PFSK-1 (cell line): ENCODE measurements around the gene CARS2.

Experiments used
- POLR2AphosphoS5 ChIP-seq: IDR thresholded peaks from 2 replicates; pipeline ENCODE4 v1.6.1; 2012; ENCODE audit warnings: low read depth, mild to moderate bottlenecking, control low read depth, low read length, moderate library complexity
- TAF1 ChIP-seq: IDR thresholded peaks from 2 replicates; pipeline ENCODE4 v1.6.1; 2012; ENCODE audit warnings: low read length, control low read depth, borderline replicate concordance; ENCODE audit not compliant: insufficient read depth
- TF ChIP-seq, protein P1 (sequence below), 2 experiments: IDR thresholded peaks; 2 replicates each; pipeline versions ENCODE4 v1.6.1 to v1.8.0; 2011 to 2012; ENCODE audit warnings: low read depth in 2 of 2, low read length in 2 of 2, control low read depth in 1 of 2, inconsistent platforms in 1 of 2, mild to moderate bottlenecking in 1 of 2, moderate library complexity in 1 of 2; ENCODE audit not compliant: insufficient read depth in 1 of 2

DNA sequence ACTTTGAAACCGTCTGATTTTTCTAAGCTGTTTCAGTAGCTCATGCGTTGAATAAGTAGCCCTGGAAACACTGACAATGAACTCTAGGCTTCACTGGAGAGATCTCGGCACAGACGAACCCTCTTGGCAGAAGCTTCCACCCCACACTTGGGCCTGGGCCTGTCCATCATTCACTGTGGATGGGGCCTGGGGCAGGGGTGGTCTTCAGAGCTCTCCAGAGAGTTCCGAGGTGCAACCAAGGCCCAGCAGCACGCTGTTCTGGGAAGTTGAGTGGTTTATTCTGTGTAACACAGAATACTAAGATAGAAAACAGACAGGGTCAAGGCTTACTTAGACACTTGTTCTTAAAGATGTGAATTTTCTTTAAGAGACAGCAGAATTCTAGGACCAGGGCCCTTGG is 68.6 kb downstream of the CARS2 start:
- TF ChIP-seq TAF1: no peak
- TF ChIP-seq, protein P1, sequence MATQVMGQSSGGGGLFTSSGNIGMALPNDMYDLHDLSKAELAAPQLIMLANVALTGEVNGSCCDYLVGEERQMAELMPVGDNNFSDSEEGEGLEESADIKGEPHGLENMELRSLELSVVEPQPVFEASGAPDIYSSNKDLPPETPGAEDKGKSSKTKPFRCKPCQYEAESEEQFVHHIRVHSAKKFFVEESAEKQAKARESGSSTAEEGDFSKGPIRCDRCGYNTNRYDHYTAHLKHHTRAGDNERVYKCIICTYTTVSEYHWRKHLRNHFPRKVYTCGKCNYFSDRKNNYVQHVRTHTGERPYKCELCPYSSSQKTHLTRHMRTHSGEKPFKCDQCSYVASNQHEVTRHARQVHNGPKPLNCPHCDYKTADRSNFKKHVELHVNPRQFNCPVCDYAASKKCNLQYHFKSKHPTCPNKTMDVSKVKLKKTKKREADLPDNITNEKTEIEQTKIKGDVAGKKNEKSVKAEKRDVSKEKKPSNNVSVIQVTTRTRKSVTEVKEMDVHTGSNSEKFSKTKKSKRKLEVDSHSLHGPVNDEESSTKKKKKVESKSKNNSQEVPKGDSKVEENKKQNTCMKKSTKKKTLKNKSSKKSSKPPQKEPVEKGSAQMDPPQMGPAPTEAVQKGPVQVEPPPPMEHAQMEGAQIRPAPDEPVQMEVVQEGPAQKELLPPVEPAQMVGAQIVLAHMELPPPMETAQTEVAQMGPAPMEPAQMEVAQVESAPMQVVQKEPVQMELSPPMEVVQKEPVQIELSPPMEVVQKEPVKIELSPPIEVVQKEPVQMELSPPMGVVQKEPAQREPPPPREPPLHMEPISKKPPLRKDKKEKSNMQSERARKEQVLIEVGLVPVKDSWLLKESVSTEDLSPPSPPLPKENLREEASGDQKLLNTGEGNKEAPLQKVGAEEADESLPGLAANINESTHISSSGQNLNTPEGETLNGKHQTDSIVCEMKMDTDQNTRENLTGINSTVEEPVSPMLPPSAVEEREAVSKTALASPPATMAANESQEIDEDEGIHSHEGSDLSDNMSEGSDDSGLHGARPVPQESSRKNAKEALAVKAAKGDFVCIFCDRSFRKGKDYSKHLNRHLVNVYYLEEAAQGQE (IDR thresholded peaks at IDR 0.05; ENCODE audit: insufficient read depth in 1 of 2, low read depth in 2 of 2, low read length in 2 of 2): no peak
- no peak for TF ChIP-seq POLR2AphosphoS5
